ENCODE results near the gene NOS1AP.

The NOS1AP gene

DNA sequence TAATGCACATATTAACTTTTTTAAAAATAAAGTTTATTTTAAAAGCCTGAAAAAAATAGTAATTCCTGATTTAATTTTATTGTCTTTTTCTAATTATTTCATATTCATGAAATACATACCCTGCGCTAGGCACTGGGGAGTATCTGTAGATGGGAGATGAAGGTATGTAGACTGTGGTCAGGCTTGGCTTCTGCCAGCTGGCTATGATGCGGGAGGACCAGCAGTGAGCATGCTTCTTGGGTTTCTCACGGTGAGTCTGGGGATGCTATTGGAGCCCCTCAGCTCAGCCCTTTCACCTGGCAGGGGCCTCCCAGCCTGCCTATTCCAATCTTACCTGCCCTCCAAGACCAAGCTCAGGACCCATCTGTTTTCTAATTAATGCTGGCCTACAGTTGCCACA, 138.4 kb downstream of the NOS1AP start:
- no peak for DNase-seq (ENCODE audit: low read depth)
- TF ChIP-seq, protein P1, sequence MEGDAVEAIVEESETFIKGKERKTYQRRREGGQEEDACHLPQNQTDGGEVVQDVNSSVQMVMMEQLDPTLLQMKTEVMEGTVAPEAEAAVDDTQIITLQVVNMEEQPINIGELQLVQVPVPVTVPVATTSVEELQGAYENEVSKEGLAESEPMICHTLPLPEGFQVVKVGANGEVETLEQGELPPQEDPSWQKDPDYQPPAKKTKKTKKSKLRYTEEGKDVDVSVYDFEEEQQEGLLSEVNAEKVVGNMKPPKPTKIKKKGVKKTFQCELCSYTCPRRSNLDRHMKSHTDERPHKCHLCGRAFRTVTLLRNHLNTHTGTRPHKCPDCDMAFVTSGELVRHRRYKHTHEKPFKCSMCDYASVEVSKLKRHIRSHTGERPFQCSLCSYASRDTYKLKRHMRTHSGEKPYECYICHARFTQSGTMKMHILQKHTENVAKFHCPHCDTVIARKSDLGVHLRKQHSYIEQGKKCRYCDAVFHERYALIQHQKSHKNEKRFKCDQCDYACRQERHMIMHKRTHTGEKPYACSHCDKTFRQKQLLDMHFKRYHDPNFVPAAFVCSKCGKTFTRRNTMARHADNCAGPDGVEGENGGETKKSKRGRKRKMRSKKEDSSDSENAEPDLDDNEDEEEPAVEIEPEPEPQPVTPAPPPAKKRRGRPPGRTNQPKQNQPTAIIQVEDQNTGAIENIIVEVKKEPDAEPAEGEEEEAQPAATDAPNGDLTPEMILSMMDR (conservative IDR thresholded peaks at IDR 0.05; ENCODE audit: low read depth, low read length) = no peak
- no peak overlapping the region for H3K4me3 ChIP-seq (ENCODE audit: low read depth, low read length)

DNA sequence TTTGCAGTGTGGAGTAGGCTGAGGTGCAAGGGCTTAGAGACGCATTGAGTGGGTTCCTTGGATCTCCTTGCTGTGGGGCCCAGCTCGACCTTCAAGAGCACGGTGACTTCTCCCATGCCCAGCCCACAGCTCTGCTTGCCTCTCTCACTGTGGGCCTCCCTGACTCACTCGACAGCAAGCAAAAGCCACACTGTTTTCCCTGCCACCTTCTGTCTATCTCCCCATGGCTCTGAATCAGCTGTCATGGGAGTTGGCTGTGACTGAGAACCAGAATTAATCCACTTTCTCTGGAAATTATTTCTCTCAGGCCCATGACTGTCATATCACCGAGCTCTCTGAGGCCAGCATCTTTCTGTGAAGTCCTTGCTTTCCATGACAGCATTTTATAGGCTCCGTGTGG, 140.7 kb downstream of the NOS1AP start:
- no peak overlapping the region for H3K4me3 ChIP-seq (ENCODE audit: low read depth, low read length)
- DNase-seq (ENCODE audit: low read depth) = no peak
- TF ChIP-seq, protein P1 (conservative IDR thresholded peaks at IDR 0.05; ENCODE audit: low read depth, low read length) = no peak

- no peak overlapping the region for H3K4me3 ChIP-seq (ENCODE audit: low read depth, low read length)
- TF ChIP-seq, protein P1 (conservative IDR thresholded peaks at IDR 0.05; ENCODE audit: low read depth, low read length) = no peak
- DNase-seq (ENCODE audit: low read depth) = no peak
Measured at GRCh38 chr1:162212713-162213112, 143.2 kb downstream of the NOS1AP start.

DNA sequence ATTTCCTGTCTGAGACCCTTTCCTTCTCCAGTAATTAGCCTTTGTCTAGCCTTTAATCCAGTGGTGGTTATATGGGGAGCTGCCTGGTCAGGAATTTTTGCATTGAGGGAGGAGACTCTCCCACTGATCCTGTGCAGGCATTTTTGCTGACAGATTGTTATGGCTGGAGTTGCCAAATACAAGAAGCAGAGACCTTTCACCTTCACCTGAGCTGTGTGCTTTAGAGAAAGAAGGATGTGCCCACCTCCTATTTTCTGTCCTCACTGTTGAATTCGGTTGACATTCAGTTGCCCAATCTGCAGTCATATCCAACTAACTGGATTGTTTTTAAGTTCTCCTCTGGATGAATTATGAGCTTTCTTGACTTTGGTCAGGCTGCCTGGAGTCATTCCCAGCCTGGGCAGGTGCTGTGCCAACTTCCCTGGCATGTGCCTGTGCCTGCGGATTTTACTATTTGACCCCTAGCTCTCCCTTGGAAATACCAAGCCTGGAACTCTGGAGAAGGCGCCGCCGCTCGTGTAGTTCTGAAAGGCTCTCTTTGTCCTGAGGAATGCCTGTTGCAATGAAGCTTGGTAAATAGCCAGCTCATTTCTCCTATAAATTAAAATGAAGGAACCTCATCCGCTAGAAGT, 143.9 kb downstream of the NOS1AP start:
- no peak overlapping the region for H3K4me3 ChIP-seq (ENCODE audit: low read depth, low read length)
- DNase-seq (ENCODE audit: low read depth) = peak; percentile 36
- TF ChIP-seq, protein P1 (conservative IDR thresholded peaks at IDR 0.05; ENCODE audit: low read depth, low read length) = no peak

GRCh38 chr1:162214202-162214601, 144.7 kb downstream of the NOS1AP start:
- H3K4me3 ChIP-seq (ENCODE audit: low read depth, low read length) = no peak overlapping the region
- TF ChIP-seq, protein P1 (conservative IDR thresholded peaks at IDR 0.05; ENCODE audit: low read depth, low read length) = no peak
- no peak for DNase-seq (ENCODE audit: low read depth)

DNA sequence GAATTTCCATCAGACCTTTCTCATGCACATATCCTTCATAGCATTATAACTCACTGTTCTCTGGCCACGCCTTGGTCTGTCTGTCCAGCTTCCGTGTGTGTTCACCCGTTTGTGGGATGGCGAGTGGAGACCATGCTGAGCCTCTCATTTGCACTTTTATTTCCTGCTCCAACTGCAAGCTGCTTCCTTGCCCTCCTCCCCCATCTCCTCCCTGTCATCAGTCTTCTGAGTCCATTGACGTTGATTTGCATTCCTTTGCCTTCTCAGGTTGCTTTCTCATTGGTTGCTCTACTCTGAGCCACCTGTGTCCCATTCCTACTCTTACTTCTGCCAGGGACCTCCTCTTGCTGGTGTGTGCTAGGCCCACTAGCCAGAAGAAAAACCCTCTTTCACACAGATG, 146.4 kb downstream of the NOS1AP start:
- DNase-seq (ENCODE audit: low read depth) = peak; percentile 56
- TF ChIP-seq, protein P1 (conservative IDR thresholded peaks at IDR 0.05; ENCODE audit: low read depth, low read length) = no peak
- no peak overlapping the region for H3K4me3 ChIP-seq (ENCODE audit: low read depth, low read length)

DNA sequence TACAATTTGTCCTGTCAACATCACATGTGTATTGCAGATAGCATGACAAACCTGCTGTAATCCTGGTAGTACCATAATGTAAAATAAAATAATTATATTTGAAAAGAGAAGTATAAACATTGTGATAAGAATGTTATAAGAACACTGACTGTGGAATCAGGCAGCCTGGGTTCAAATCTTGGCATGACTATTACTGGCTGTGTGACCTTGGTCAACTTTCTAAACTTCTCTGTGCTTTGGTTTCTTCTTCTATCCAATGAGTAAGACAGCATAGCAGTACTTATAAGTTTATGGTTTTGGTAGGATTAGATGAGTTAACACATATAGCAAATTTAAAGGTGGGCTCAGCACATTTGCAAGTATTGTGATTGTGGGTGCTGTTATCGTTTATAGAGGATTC, 147.1 kb downstream of the NOS1AP start:
- no peak overlapping the region for H3K4me3 ChIP-seq (ENCODE audit: low read depth, low read length)
- DNase-seq (ENCODE audit: low read depth) = no peak
- TF ChIP-seq, protein P1 (conservative IDR thresholded peaks at IDR 0.05; ENCODE audit: low read depth, low read length) = no peak

All from choroid plexus epithelial cell (primary cell).